Epithelial cell of esophagus (primary cell): Measurements from ENCODE around the gene SLC6A15.

Experiments used
- DNase-seq: peaks from one replicate; pipeline ENCODE4 v3.0.0; 2010; ENCODE audit warnings: low read depth
- H3K4me3 ChIP-seq: 2 replicates; pipeline ENCODE4 v1.5.1; 2011; ENCODE audit warnings: mild to moderate bottlenecking, low read length, control low read depth
- TF ChIP-seq, protein P1 (sequence below): IDR thresholded peaks from 2 replicates; pipeline ENCODE4 v1.5.1; 2011; ENCODE audit warnings: low read depth, mild to moderate bottlenecking, low read length, control low read depth, inconsistent platforms; ENCODE audit not compliant: insufficient read depth; ENCODE audit errors: missing control alignments

Gene SLC6A15

DNA sequence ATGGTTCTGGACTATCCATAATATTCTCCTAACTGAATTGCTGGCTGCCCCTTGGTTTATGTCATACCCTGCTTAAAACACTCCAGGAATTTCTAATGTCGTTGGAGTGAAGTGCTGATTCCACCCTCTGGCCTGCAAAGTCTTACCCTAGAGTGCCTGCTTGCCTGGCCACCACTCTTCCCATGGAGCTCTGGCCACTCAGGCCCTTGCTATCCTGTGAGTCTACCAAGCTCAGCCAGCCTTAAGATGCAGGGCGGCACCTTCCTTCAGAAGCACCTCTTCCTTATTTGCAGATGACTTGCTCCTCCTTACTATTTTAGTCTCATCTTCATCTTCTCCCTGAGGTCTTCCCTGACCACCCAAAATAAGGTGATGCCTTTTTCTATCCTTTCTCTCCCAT is 35.3 kb downstream of the SLC6A15 start:
- TF ChIP-seq, protein P1, sequence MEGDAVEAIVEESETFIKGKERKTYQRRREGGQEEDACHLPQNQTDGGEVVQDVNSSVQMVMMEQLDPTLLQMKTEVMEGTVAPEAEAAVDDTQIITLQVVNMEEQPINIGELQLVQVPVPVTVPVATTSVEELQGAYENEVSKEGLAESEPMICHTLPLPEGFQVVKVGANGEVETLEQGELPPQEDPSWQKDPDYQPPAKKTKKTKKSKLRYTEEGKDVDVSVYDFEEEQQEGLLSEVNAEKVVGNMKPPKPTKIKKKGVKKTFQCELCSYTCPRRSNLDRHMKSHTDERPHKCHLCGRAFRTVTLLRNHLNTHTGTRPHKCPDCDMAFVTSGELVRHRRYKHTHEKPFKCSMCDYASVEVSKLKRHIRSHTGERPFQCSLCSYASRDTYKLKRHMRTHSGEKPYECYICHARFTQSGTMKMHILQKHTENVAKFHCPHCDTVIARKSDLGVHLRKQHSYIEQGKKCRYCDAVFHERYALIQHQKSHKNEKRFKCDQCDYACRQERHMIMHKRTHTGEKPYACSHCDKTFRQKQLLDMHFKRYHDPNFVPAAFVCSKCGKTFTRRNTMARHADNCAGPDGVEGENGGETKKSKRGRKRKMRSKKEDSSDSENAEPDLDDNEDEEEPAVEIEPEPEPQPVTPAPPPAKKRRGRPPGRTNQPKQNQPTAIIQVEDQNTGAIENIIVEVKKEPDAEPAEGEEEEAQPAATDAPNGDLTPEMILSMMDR = no peak
- H3K4me3 ChIP-seq = no peak overlapping the region
- DNase-seq = no peak

DNA sequence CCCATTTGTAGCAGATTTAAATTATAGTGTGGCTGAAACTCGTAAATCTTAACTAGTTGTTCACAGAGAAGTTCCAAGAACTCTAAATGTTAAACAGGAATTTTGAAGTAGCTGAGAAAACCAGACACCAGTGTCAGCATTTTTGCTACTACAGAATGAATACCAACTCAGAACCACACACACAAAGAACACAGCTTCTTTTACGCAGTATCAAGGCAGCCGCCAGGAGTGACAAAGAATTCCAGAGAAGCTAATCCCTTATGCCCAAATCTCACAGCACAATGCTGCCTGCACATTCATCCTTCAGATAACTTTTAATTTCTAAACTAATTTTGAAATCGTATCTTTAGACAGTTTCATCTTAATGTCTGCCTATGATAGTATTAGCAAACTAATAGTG is 37.4 kb downstream of the SLC6A15 start:
- no peak overlapping the region for H3K4me3 ChIP-seq
- TF ChIP-seq, protein P1 = no peak
- no peak for DNase-seq

DNA sequence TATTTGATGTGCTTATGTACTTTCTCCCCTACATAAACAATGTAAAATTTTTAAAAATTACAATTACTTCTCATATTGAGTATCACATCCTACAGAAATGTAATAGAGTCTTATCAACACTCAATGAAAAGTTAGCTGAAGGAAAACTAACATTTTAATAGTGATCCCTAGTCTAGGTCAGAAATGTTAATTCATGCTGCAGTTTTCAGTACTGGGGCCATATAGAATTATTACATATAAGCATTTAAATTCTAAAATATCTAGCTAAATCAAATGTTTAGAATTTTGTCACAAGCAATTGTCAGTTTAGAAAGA is 37.8 kb downstream of the SLC6A15 start:
- no peak overlapping the region for H3K4me3 ChIP-seq
- DNase-seq = no peak
- TF ChIP-seq, protein P1 = no peak

DNA sequence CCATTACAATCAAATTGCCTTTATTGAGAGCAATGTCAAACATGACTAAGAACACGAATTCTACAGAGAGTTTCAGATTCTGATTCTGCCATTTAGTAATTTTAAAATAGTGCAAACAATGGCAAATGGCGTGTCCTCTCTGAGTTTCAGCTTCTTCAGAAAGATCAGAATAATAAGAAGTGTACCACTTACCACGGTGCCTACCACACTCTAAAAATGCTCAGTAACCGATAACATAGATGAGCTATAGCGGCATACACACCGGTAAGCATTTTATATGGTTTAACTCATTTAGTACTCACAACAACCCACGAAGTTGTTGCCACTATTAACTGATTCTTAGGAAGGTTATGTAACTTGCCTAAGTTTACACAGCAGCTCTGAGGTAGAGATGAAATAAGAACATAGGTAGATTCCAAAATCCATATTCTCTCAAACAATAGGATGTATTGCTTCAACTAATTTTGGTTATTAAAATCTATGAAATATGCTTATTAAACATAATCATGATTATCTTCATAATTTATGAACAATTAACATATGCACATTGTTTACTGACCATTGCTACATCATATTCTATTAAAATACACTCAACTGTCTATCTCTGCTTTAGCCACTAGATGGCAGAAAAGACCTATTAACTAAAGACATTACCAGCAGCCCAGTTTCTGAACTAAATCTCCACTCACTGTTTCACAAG is 38.3 kb downstream of the SLC6A15 start:
- DNase-seq = peak; percentile 67
- H3K4me3 ChIP-seq = no peak overlapping the region
- TF ChIP-seq, protein P1 = peak; percentile 61

DNA sequence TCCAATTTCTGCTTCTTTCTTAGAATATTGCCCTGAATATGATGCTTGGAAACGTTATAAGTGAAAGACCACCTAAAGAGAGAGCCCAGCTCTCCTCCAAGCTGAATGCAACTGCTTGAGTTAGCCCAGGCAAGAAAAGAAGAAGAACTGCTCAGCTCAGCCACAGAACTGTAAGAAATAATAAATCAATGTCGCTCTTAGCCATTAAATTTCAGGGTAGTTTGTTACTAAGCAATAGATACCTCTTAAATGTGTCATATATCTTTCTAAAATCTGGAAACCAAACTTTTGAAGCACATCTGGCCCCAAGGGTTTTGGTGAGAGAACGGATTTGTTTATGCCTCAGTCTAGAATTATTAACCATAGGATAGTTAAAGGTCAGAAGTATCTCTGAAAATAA is 50.4 kb downstream of the SLC6A15 start:
- TF ChIP-seq, protein P1 = no peak
- no peak overlapping the region for H3K4me3 ChIP-seq
- no peak for DNase-seq

DNA sequence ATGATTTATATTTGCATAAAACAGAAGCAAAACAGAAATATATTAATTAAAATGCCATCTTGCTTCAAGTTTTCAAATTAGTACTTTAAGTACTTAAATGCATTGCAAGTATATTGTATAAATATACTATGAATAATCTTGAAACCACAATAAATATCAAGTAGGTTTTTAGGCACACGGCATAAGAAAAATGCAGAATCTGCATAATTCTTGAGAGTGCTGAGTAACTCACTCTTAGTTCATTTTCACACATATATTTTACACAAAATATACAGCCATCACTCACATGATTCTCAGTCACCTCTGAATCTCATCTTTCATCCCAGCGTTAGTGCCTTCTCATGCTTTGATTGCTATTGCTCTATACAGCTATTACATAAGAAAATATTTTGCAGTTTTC is 51.9 kb downstream of the SLC6A15 start:
- no peak overlapping the region for H3K4me3 ChIP-seq
- TF ChIP-seq, protein P1 = no peak
- DNase-seq = no peak

DNA sequence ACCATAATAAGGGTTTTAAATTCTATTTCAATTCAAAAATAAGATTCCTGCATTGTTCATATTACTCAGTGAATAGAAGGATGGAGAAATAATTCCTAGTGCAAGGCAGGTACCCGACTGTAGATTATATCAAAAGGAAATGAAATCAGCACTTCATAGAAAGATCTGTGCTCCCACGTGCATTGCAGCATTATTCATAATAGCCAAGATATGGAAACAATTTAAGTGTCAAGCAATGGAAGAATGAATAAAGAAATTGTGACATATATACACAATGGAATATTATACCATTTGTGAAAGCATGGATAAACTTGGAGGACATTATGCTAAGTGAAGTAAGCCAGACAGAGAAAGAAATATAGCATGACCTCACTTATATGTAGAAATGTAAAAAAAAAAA is 53.8 kb downstream of the SLC6A15 start:
- TF ChIP-seq, protein P1 = no peak
- DNase-seq = no peak
- no peak overlapping the region for H3K4me3 ChIP-seq
